Activated CD4-positive, alpha-beta T cell treated with anti-CD3 and anti-CD28 coated beads for 1 hour (primary cell): ENCODE results near the gene TMEM267.

Source experiments
- DNase-seq: peaks from one replicate; pipeline ENCODE4 v3.0.0-alpha.2; 2020

The TMEM267 gene

GRCh38 chr5:43401827-43402226, 81.8 kb downstream of the TMEM267 start:
- no peak for DNase-seq

GRCh38 chr5:43400082-43400481, 83.6 kb downstream of the TMEM267 start:
- no peak for DNase-seq

- DNase-seq: peak; percentile 40
Measured at GRCh38 chr5:43396762-43397304, 86.8 kb downstream of the TMEM267 start.
